ENCODE results near the gene FOXJ2. TPM values are rescaled to one million over a fixed set of nuclear protein-coding genes. Genes with fewer than 3 reads are reported as not detected.

FOXJ2 gene
- total RNA-seq, 1 experiment from 2014 or later: 13.9 TPM

GRCh38 chr12:8047842-8048241, 15.3 kb downstream of the FOXJ2 start:
- TF ChIP-seq, protein P1, sequence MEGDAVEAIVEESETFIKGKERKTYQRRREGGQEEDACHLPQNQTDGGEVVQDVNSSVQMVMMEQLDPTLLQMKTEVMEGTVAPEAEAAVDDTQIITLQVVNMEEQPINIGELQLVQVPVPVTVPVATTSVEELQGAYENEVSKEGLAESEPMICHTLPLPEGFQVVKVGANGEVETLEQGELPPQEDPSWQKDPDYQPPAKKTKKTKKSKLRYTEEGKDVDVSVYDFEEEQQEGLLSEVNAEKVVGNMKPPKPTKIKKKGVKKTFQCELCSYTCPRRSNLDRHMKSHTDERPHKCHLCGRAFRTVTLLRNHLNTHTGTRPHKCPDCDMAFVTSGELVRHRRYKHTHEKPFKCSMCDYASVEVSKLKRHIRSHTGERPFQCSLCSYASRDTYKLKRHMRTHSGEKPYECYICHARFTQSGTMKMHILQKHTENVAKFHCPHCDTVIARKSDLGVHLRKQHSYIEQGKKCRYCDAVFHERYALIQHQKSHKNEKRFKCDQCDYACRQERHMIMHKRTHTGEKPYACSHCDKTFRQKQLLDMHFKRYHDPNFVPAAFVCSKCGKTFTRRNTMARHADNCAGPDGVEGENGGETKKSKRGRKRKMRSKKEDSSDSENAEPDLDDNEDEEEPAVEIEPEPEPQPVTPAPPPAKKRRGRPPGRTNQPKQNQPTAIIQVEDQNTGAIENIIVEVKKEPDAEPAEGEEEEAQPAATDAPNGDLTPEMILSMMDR (conservative IDR thresholded peaks at IDR 0.05; ENCODE audit: low read depth, low read length): no peak
- no peak for TF ChIP-seq EZH2 (IDR thresholded peaks at IDR 0.05; ENCODE audit: borderline replicate concordance, low read depth, low read length, poor library complexity, severe bottlenecking)
- BruUV-seq (replicated peaks): no TSS peak
- DNase-seq (ENCODE audit: low spot score): no peak
- H3K27me3 ChIP-seq (replicated peaks; ENCODE audit: insufficient read depth, low read depth, low read length, poor library complexity): no peaks in the 10 kb centered on the region
- no peaks in the 10 kb centered on the region for H3K9me3 ChIP-seq (ENCODE audit: low read depth, low read length, poor library complexity, severe bottlenecking)
- H3K27ac ChIP-seq (ENCODE audit: low read depth, low read length, poor library complexity, severe bottlenecking): no peak overlapping the region
- POLR2A ChIA-PET (ENCODE audit: low non-redundant PET): no interaction called here
- no peaks in the 10 kb centered on the region for H3K4me1 ChIP-seq (ENCODE audit: insufficient read depth, low read length, poor library complexity, severe bottlenecking)
- H3K4me3 ChIP-seq (ENCODE audit: low read depth, low read length, poor library complexity, severe bottlenecking): no peak overlapping the region
- H3K36me3 ChIP-seq (ENCODE audit: insufficient read depth, low read length, poor library complexity, severe bottlenecking): peaks cover 56% of the 10 kb centered on the region
- intact Hi-C loops (cut with micrococcal nuclease; ENCODE audit: unreplicated experiment): loop anchor here (10.0 kb wide), 2 partner anchors 187 to 347 kb away; no protein-coding TSS in a partner anchor
- CTCF ChIA-PET: interaction anchor here (0.5 to 0.9 kb wide), 2 partner anchors 30 to 189 kb away, joined by 3 read pairs; no protein-coding TSS in a partner anchor

DNA sequence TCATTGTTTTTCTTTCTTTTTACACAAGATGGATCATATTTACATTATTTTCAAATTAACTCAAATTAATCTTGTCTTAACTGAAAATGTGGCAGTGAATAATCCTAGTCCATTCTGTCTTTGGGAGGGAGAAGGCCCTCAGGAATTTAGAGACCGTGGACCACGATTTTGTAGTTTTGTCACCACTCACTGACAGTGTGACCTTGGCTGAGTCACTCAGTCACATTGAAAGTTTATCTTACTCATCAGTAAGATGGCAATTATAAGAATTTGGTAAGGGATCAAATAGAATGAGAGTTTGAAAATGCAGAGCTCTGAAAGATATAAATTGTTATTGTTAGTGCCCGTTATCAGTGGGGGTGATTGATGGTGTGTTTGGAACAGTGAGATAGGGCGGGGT, 16.4 kb downstream of the FOXJ2 start:
- H3K4me3 ChIP-seq (ENCODE audit: low read depth, low read length, poor library complexity, severe bottlenecking): no peak overlapping the region
- no peaks in the 10 kb centered on the region for H3K27me3 ChIP-seq (replicated peaks; ENCODE audit: insufficient read depth, low read depth, low read length, poor library complexity)
- H3K36me3 ChIP-seq (ENCODE audit: insufficient read depth, low read length, poor library complexity, severe bottlenecking): peaks cover 54% of the 10 kb centered on the region
- H3K27ac ChIP-seq (ENCODE audit: low read depth, low read length, poor library complexity, severe bottlenecking): no peak overlapping the region
- CTCF ChIA-PET: no interaction called here
- no peaks in the 10 kb centered on the region for H3K9me3 ChIP-seq (ENCODE audit: low read depth, low read length, poor library complexity, severe bottlenecking)
- no peak for DNase-seq (ENCODE audit: low spot score)
- intact Hi-C loops (cut with micrococcal nuclease; ENCODE audit: unreplicated experiment): loop anchor here (10.0 kb wide), 2 partner anchors 186 to 346 kb away; no protein-coding TSS in a partner anchor
- POLR2A ChIA-PET (ENCODE audit: low non-redundant PET): no interaction called here
- no peak for TF ChIP-seq EZH2 (IDR thresholded peaks at IDR 0.05; ENCODE audit: borderline replicate concordance, low read depth, low read length, poor library complexity, severe bottlenecking)
- TF ChIP-seq, protein P1 (conservative IDR thresholded peaks at IDR 0.05; ENCODE audit: low read depth, low read length): no peak
- H3K4me1 ChIP-seq (ENCODE audit: insufficient read depth, low read length, poor library complexity, severe bottlenecking): no peaks in the 10 kb centered on the region
- BruUV-seq (replicated peaks): no TSS peak

GRCh38 chr12:8050600-8051250, 18.2 kb downstream of the FOXJ2 start:
- CTCF ChIA-PET: no interaction called here
- TF ChIP-seq EZH2 (IDR thresholded peaks at IDR 0.05; ENCODE audit: borderline replicate concordance, low read depth, low read length, poor library complexity, severe bottlenecking): no peak
- TF ChIP-seq, protein P1 (conservative IDR thresholded peaks at IDR 0.05; ENCODE audit: low read depth, low read length): no peak
- H3K27me3 ChIP-seq (replicated peaks; ENCODE audit: insufficient read depth, low read depth, low read length, poor library complexity): no peaks in the 10 kb centered on the region

More at GRCh38 chr12:8050600-8051250, 18.2 kb downstream of the FOXJ2 start:
- POLR2A ChIA-PET (ENCODE audit: low non-redundant PET): no interaction called here
- Histone ChIP-seq H3K4me3 (ENCODE audit: low read depth, low read length, poor library complexity, severe bottlenecking) (no peak overlapping the region), H3K27ac (ENCODE audit: low read depth, low read length, poor library complexity, severe bottlenecking) (no peak overlapping the region), H3K36me3 (ENCODE audit: insufficient read depth, low read length, poor library complexity, severe bottlenecking) (peaks cover 43% of the 10 kb centered on the region), H3K9me3 (ENCODE audit: low read depth, low read length, poor library complexity, severe bottlenecking) (no peaks in the 10 kb centered on the region), H3K4me1 (ENCODE audit: insufficient read depth, low read length, poor library complexity, severe bottlenecking) (no peaks in the 10 kb centered on the region)
- no TSS peak for BruUV-seq (replicated peaks)
- DNase-seq (ENCODE audit: low spot score): no peak
- intact Hi-C loops (cut with micrococcal nuclease; ENCODE audit: unreplicated experiment): no loop called here
